ENCODE data around the gene ABLIM1.

- TF ChIP-seq POLR2A (IDR thresholded peaks at IDR 0.05) (no peak), CTCF (IDR thresholded peaks at IDR 0.05) (no peak), POLR2AphosphoS5 (IDR thresholded peaks at IDR 0.05) (no peak), EP300 (IDR thresholded peaks at IDR 0.05) (no peak)
Observed at GRCh38 chr10:114665406-114665805, 7.3 kb upstream of the ABLIM1 start.
